SK-N-MC (cell line): ENCODE results near the gene CCDC183.
"Not testable (repeated sequence)": the region's sequence is repeated elsewhere in the genome, so short reads cannot be mapped to it uniquely, and the experiment has no call there.

Experiments
- DNase-seq: peaks from one replicate; pipeline ENCODE4 v3.0.0-alpha.2; 2011; ENCODE audit warnings: low read depth, low spot score
- H3K27ac ChIP-seq: fragments of 200-600 bp; sonication (generic); 2 replicates; pipeline ENCODE4 v1.5.1; 2016; ENCODE audit warnings: mixed run types
- H3K36me3 ChIP-seq: fragments of 200-600 bp; sonication (generic); 2 replicates; pipeline ENCODE4 v1.6.1; 2017; ENCODE audit warnings: antibody characterized with exemption, low read length, mixed read lengths; ENCODE audit not compliant: insufficient read depth
- H3K4me3 ChIP-seq: fragments of 200-600 bp; sonication (generic); 2 replicates; pipeline ENCODE4 v1.5.1; 2016
- H3K9ac ChIP-seq: fragments of 200-600 bp; sonication (generic); 2 replicates; pipeline ENCODE4 v1.8.0; 2017; ENCODE audit warnings: mixed run types, mixed read lengths; ENCODE audit not compliant: insufficient read length
- H3K9me3 ChIP-seq: fragments of 200-600 bp; sonication (generic); 2 replicates; pipeline ENCODE4 v1.6.1; 2017; ENCODE audit warnings: low read depth, mild to moderate bottlenecking, antibody characterized with exemption, low read length, moderate library complexity, mixed read lengths
- EZH2 ChIP-seq: fragments of 200-600 bp; sonication (generic); IDR thresholded peaks from one replicate; pipeline ENCODE4 v1.6.1; 2017; ENCODE audit warnings: antibody characterized with exemption
- FOXP2 ChIP-seq: optimal IDR thresholded peaks from 2 replicates; pipeline ENCODE3; 2011; ENCODE audit warnings: mild to moderate bottlenecking, moderate library complexity; ENCODE audit not compliant: insufficient read depth; ENCODE audit errors: extremely low read length, control extremely low read depth
- POLR2AphosphoS5 ChIP-seq: IDR thresholded peaks from 2 replicates; pipeline ENCODE4 v1.6.1; 2012; ENCODE audit warnings: mild to moderate bottlenecking, low read depth, low read length, borderline replicate concordance

The CCDC183 gene

DNA sequence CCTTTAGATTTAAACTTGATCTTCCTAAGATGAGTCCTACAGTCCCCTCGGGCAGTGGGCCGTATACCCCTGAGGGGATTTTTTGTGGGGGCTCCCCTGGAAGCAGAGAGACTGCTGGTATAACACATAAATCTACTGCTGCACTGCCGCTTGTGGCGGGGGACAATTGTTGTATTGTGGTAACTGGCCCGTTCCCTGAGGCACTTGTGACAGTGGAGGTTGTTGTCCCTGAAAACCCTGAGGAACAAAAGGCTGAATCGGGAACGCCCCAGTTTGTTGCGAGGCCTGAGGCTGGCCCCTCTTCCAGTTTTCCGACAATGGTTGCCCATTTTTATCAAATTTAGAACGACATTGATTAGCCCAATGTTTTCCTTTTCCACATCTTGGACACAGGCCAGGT, 9.7 kb upstream of the CCDC183 start:
- Histone ChIP-seq H3K9me3 (no peaks in the 10 kb centered on the region), H3K9ac (no peak overlapping the region), H3K4me3 (no peak overlapping the region), H3K36me3 (no peaks in the 10 kb centered on the region), H3K27ac (no peak overlapping the region)
- no peak for DNase-seq
- TF ChIP-seq EZH2 (no peak), POLR2AphosphoS5 (no peak), FOXP2 (no peak)

DNA sequence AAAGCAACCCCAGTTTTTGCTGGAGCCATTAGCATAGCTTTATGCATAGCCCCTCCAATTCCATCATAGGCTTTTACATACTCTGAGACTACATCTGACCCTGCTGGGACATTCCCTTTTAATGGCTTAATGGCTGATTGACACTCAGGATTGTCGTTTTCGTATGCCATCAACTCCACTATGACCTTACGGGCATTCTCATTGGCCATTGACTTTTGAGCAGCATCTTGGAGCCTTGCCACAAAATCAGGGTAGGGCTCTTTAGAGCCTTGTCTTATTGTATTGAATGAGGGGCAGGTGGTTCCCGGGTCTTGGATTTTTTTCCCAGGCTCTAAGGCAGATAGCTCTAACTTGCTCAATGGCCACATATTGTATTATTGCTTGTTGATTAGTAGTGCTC, 9.2 kb upstream of the CCDC183 start:
- not testable (repeated sequence) for H3K9me3 ChIP-seq, DNase-seq, H3K9ac ChIP-seq, H3K36me3 ChIP-seq, H3K4me3 ChIP-seq, H3K27ac ChIP-seq

DNA sequence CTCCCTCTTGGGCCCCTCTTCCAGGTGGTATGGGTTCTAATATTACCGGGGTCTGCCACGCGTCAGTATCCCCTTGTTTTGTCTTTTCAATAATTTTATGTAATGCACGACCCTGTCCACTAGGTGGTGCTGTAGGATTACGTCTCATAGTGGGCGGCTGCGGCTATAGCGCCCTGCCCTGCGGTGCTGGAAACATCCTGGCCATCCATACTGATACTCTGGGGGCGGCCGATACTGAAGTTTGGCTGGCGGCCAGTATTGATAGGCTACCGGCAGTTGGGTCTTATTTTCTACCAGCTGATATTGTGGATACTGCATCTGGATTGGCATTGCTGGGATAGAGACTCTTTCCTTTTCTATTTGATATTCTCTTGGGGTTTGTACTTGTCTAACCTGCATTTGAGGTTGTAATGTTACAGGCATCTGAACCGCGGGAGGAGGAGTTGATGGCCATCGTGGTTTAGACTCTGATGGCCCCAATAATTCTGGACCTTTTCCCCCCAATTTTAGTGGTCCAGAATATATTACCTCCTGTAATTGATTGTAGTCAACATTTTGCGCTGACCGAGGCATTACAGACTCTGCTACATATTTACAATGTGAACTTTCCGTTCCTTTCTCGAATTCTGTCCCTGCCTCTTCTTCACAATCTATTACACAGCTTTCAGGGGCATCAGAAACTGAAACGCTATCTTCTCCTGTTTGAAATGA, 8.3 kb upstream of the CCDC183 start:
- H3K36me3 ChIP-seq, result no peaks in the 10 kb centered on the region
- no peak for TF ChIP-seq POLR2AphosphoS5
- no peak for TF ChIP-seq EZH2
- TF ChIP-seq FOXP2, result no peak
- no peak for DNase-seq
- H3K4me3 ChIP-seq, result peak overlapping the region; percentile 44
- H3K27ac ChIP-seq, result no peak overlapping the region
- H3K9ac ChIP-seq, result no peak overlapping the region
- no peaks in the 10 kb centered on the region for H3K9me3 ChIP-seq

DNA sequence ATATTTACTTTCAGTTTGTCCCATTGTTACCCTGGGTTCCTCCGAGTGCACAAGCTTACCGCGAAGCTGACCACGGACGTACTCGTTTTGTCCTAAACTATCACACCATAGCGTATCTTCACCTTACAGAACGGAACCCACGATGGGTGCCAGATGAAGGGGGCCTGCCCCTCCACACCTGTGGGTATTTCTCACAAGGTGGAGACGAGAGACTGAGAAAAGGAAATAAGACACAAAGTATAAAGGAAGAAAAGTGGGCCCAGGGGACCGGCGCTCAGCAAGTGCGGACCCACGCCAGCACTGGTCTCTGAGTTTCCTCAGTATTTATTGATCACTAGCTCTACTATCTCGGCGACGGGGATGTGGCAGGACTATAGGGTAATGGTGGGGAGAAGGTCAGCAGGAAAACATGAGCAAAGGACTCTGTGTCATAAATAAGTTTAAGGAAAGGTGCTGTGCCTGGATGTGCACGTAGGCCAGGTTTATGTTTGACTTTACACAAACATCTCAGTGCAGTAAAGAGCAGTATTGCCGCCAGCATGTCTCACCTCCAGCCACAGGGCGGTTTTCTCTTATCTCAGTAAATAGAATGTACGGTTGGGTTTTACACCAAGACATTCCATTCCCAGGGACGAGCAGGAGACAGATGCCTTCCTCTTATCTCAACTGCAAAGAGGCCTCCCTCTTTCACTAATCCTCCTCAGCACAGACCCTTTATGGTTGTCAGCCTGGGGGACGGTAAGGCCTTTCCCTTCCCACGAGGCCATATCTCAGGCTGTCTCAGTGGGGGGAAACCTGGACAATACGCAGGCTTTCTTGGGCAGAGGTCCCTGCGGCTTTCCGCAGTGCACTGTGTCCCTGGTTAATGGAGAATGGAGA, 7.3 kb upstream of the CCDC183 start:
- H3K4me3 ChIP-seq, H3K9me3 ChIP-seq, H3K9ac ChIP-seq, H3K27ac ChIP-seq, H3K36me3 ChIP-seq, DNase-seq: not testable (repeated sequence)

DNA sequence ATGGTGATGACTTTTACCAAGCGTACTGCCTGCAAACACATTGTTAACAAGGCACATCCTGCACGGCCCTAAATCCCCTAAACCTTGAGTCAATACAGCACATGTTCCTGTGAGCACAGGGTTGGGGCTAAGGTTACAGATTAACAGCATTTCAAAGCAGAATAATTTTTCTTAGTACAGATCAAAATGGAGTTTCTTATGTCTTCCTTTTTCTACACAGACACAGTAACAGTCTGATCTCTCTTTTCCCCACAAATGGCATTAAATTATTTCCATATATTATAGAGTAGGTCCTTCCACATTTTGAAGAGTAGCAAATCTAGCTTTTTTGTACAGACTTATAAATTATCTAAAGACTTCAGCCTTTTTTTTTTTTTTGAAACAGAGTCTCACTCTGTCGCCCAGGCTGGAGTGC, 6.6 kb upstream of the CCDC183 start:
- Histone ChIP-seq H3K36me3 (no peaks in the 10 kb centered on the region), H3K27ac (no peak overlapping the region), H3K4me3 (no peak overlapping the region), H3K9me3 (no peaks in the 10 kb centered on the region), H3K9ac (no peak overlapping the region)
- DNase-seq, result no peak
- TF ChIP-seq EZH2 (no peak), FOXP2 (no peak), POLR2AphosphoS5 (no peak)

DNA sequence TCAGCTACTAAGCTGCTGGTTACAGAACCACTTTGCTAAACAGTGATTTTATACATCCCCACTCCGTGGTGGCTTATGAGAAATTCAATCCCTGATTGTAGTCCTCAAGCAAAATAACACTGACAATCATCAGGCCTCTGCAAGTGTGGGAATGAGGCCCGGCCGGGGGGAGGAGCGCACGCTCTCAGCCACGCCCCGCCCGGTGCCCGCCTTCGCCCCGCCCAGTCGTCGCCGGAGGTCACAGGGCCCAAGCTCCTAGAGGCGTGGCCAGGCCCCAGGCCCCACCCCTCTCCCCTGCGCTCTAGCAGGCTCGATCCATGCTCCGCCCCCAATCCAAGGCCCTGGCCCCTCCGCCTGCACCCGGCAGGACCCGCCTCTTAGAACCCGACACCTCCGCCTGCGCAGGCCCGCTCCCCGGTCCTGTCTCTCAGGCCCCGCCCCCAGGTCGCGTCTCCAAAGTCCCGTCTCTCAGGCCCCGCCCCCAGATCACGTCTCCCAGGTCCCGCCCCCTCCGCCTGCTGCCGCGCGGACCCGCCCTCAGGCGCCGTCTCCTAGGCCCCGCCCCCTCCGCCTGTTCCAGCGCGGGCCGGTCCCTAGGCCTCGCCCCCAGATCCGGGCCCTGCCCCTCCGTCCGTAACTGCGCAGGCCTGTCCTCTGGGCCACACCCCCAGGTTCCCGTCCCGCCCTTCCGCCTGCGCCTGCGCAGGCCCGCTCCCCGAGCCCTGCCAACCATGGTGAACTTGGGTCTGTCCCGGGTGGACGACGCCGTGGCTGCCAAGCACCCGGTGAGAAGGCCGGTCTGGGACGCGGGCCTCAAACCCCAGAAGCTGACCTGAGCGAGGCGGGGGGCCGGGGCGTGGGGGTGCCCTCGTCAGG, 5.3 kb upstream of the CCDC183 start, which contains the start of gene TMEM141:
Gene TMEM141, plus strand, starts transcription at position 705 of the 876 bp plus-strand sequence. Its CDS starts 27 bp downstream, at position 732.
- peak; percentile 89 for DNase-seq
- Histone ChIP-seq H3K36me3 (no peaks in the 10 kb centered on the region), H3K27ac (peak within 1 kb of the TSS; percentile 83), H3K9me3 (no peaks in the 10 kb centered on the region), H3K4me3 (peak within 1 kb of the TSS; percentile 97), H3K9ac (peak within 1 kb of the TSS; percentile 93)
- TF ChIP-seq FOXP2 (no peak), POLR2AphosphoS5 (peak; percentile 94), EZH2 (no peak)

DNA sequence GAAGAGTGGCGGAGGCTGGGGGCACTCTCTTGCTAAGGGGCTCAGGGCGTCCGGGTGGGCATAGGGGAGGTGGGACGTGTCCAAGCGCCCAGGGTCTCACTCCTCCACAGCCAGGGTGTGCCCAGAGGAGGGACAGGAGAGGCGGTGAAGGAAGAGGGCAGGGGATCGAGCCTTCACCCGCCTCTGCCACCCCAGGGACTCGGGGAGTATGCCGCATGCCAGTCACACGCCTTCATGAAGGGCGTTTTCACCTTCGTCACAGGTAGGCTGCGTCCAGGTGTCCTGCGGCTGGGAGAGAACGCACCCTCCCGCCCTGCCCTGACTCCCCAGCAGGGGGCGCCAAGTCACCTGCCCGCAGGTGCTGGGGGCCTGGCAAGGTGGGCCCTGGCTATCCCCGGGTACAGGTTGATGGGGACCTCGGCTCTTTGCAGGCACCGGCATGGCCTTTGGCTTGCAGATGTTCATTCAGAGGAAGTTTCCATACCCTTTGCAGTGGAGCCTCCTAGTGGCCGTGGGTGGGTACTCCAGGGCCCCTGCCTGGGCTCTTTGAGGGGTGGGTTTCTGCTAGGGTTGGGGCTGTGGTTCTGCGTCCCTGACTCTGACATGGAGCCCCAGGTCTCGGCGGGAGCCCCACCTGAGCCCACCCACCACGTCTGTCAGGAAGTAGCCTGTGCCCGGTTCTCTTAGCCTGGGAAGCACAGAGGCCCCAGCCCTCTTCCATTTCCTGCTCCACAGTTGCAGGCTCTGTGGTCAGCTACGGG, 4.4 kb upstream of the CCDC183 start:
- DNase-seq, result no peak

More for the DNA sequence above, 4.4 kb upstream of the CCDC183 start:
- TF ChIP-seq FOXP2, result no peak
- TF ChIP-seq EZH2, result no peak
- TF ChIP-seq POLR2AphosphoS5, result no peak
- Histone ChIP-seq H3K9ac (peak overlapping the region; percentile 93), H3K36me3 (no peaks in the 10 kb centered on the region), H3K9me3 (no peaks in the 10 kb centered on the region), H3K4me3 (peak overlapping the region; percentile 97), H3K27ac (peak overlapping the region; percentile 70)
